Astrocyte (in vitro differentiated cells and primary cell): Measurements from ENCODE around the gene ACTN1.

Experiments used
- EZH2 ChIP-seq: IDR thresholded peaks from 2 replicates; pipeline ENCODE4 v1.6.1; 2012; ENCODE audit warnings: mild to moderate bottlenecking, low read length, inconsistent platforms; ENCODE audit not compliant: insufficient read depth
- TF ChIP-seq, protein P1 (sequence below): IDR thresholded peaks from 2 replicates; pipeline ENCODE4 v1.5.1; 2011; ENCODE audit warnings: low read depth, mild to moderate bottlenecking, inconsistent platforms, low read length, moderate library complexity; ENCODE audit not compliant: insufficient read depth

DNA sequence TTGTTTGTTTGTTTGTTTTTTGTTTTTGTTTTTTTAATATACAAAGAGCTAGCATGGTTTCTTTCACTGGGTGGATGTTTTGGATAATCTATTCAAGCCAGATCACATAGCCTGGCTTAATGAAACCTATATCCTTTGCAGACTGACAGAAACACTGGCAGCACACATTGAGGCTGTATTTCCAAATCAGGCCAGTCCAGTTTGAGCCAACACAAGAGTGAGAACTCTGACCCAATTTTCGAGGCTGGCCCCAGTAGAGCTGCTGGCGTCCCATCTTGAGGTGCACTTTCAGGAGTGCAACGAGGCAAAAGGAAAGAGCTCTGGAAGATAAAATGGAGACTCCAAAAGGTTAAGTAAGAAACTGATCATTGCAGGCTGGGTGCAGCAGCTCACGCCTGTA is 43.9 kb upstream of the ACTN1 start:
- TF ChIP-seq, protein P1, sequence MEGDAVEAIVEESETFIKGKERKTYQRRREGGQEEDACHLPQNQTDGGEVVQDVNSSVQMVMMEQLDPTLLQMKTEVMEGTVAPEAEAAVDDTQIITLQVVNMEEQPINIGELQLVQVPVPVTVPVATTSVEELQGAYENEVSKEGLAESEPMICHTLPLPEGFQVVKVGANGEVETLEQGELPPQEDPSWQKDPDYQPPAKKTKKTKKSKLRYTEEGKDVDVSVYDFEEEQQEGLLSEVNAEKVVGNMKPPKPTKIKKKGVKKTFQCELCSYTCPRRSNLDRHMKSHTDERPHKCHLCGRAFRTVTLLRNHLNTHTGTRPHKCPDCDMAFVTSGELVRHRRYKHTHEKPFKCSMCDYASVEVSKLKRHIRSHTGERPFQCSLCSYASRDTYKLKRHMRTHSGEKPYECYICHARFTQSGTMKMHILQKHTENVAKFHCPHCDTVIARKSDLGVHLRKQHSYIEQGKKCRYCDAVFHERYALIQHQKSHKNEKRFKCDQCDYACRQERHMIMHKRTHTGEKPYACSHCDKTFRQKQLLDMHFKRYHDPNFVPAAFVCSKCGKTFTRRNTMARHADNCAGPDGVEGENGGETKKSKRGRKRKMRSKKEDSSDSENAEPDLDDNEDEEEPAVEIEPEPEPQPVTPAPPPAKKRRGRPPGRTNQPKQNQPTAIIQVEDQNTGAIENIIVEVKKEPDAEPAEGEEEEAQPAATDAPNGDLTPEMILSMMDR: no peak
- TF ChIP-seq EZH2: no peak
